Measurements from ENCODE around the gene HINT1.
A peak's percentile ranks its signal among the peaks of the same experiment; 100 is the strongest.

The HINT1 gene

DNA sequence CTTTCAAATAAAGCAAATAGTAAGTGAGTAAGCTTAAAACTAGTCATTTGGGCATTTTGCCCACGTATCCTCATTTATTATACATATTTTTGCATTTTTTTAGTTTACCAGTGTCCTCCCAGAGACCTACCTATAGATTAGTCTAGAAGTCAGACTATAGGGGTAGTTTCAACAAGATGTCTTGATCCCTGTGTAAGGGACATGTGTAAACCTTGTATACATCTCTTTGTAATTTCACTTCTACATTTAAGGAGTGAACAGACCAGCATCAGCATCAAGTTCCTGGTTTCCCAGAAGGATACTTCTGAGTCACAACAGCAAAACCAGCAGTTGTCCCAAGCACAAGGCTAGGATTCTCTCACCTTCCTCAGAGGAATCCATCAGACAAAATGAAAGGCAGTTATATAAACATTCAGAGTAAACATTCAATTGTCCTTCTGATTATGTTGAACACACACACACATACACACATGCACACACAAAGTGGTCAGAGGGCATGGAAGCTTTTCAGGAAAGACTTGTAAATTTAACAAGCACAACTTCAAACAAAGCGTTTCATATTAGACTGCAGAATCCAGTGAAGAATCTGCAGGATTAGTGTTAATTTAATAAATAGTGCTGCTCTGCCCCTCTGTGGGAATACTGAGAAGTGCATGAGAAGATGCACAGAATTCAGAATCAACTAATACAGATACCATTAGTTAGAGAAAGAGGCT, 55.4 kb downstream of the HINT1 start:
- peak; percentile 35 for DNase-seq (ENCODE audit: low spot score)
